ENCODE data around the gene UAP1.

UAP1 gene

GRCh38 chr1:162641114-162641513 lies 79.6 kb downstream of the UAP1 start:
- Mint-ChIP-seq H3K36me3 (no peaks in the 10 kb centered on the region), H3K27me3 (peaks cover 3% of the 10 kb centered on the region), H3K4me1 (ENCODE audit: low read depth) (no peaks in the 10 kb centered on the region), H3K4me3 (no peak overlapping the region), H3K27ac (no peak overlapping the region), H3K9me3 (ENCODE audit: low read depth) (no peaks in the 10 kb centered on the region)

DNA sequence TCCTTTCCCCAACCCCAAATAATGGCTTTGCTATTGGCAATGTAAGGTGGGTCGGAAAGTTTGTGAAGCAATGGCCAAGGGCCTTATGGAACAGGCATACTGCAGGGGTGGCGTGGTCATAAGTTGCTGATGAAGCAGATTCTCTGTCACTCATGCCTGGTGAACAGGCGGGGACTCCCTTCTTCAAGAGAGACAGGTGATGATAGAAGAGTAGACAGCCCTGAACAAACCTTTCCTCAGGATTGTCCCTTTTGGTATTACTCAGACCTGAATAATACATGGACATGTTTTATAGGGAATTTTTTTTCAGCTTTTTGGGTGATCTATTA lies 83.4 kb downstream of the UAP1 start:
- Mint-ChIP-seq H3K36me3 (no peaks in the 10 kb centered on the region), H3K27me3 (peaks cover 11% of the 10 kb centered on the region), H3K4me1 (ENCODE audit: low read depth) (no peaks in the 10 kb centered on the region), H3K4me3 (no peak overlapping the region), H3K27ac (no peak overlapping the region), H3K9me3 (ENCODE audit: low read depth) (no peaks in the 10 kb centered on the region)

DNA sequence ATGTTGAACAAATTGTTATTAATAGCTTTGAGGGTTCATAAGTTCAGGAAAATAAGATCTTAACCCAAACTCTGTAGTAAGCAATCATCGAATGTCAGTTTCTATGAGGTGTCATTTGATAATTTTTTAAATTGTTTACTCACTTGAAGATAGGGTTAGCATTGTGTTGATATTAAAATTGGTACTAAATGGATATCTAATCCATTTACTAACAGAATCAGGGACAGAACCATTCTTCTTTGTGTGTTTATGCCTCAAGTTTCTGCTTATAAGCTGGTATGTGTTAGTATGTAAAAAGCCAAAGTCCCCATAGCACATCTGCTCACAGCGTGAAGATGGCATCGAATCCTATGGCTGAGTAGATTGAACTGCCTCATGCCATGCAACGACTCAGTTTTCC lies 84.1 kb downstream of the UAP1 start:
- H3K27ac Mint-ChIP-seq = no peak overlapping the region
- H3K4me3 Mint-ChIP-seq = no peak overlapping the region
- H3K27me3 Mint-ChIP-seq = peaks cover 11% of the 10 kb centered on the region
- H3K9me3 Mint-ChIP-seq (ENCODE audit: low read depth) = no peaks in the 10 kb centered on the region
- no peaks in the 10 kb centered on the region for H3K4me1 Mint-ChIP-seq (ENCODE audit: low read depth)
- H3K36me3 Mint-ChIP-seq = no peaks in the 10 kb centered on the region

DNA sequence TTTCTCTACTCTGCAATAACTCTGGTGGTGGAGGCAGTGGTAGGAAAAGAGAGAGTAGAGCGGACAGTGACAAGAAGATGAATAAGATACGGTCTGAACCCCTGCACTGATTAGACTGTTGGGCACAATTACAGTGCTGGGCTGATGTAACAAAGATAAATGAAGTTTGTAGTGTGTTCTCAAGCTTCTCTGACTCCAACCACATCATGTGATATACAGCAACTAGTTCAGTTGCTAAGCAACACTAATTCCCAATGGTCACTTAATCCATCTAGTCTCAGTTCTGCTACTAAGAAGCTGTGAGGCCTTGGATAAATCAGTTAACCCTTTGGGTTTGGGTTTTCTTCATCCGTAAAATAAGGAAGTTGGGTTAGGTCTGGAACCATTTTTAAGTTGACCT lies 88.1 kb downstream of the UAP1 start:
- Mint-ChIP-seq H3K4me3 (no peak overlapping the region), H3K9me3 (ENCODE audit: low read depth) (no peaks in the 10 kb centered on the region), H3K4me1 (ENCODE audit: low read depth) (no peaks in the 10 kb centered on the region), H3K27ac (no peak overlapping the region), H3K36me3 (no peaks in the 10 kb centered on the region), H3K27me3 (peaks cover 11% of the 10 kb centered on the region)
